ENCODE measurements around the gene OLR1.

OLR1 gene

GRCh38 chr12:10121278-10121677, 50.7 kb downstream of the OLR1 start:
- no peaks in the 10 kb centered on the region for H3K36me3 ChIP-seq (replicated peaks in 1 of 2; ENCODE audit: control insufficient read depth in 2 of 2, insufficient read depth in 2 of 2, low read length in 2 of 2)
- H3K9ac ChIP-seq (ENCODE audit: low read depth, low read length, poor library complexity): no peak overlapping the region
- H3K14ac ChIP-seq (ENCODE audit: low read length): no peak overlapping the region
- no peak overlapping the region for H2BK120ac ChIP-seq (ENCODE audit: low read depth, low read length)
- no peak overlapping the region for H4K8ac ChIP-seq (ENCODE audit: low read depth, low read length)
- no peak overlapping the region for H3K4ac ChIP-seq (ENCODE audit: low read length)
- no peak overlapping the region for H2BK15ac ChIP-seq (ENCODE audit: low read length)
- no peak for DNase-seq (ENCODE audit: low spot score)
- H3K27ac ChIP-seq (replicated peaks; ENCODE audit: low read length): no peak overlapping the region
- no peak overlapping the region for H2BK12ac ChIP-seq (ENCODE audit: low read length)
- H4K91ac ChIP-seq (ENCODE audit: low read depth, low read length, poor library complexity): no peak overlapping the region
- no peak overlapping the region for H3K4me3 ChIP-seq (ENCODE audit: low read length in 2 of 2)
- H3K4me2 ChIP-seq (ENCODE audit: insufficient read depth, low read length, poor library complexity, severe bottlenecking): no peak overlapping the region
- H3K23ac ChIP-seq (ENCODE audit: low read depth, low read length, poor library complexity): no peak overlapping the region
- no peak overlapping the region for H2BK5ac ChIP-seq (ENCODE audit: low read length)
- no peak overlapping the region for H2AFZ ChIP-seq (ENCODE audit: low read length)
- H3K27me3 ChIP-seq (ENCODE audit: control insufficient read depth in 3 of 3, insufficient read depth in 3 of 3, low read depth in 1 of 3, low read length in 3 of 3): no peaks in the 10 kb centered on the region
- no peaks in the 10 kb centered on the region for H3K79me1 ChIP-seq (ENCODE audit: low read depth, low read length)
- no peaks in the 10 kb centered on the region for H3K4me1 ChIP-seq (ENCODE audit: control insufficient read depth in 2 of 2, insufficient read depth in 1 of 2, low read depth in 1 of 2, low read length in 2 of 2)
- H3K18ac ChIP-seq (ENCODE audit: low read length): no peak overlapping the region
- WGBS, 2 donors (ENCODE audit: extremely low coverage in 2 of 2, insufficient read length in 2 of 2, insufficient replicate concordance in 1 of 2): no CpG with 5 or more reads among the region's 7 CpGs
- H3K9me3 ChIP-seq (replicated peaks in 1 of 2; ENCODE audit: control insufficient read depth in 2 of 2, insufficient read depth in 1 of 2, low read depth in 1 of 2, low read length in 2 of 2): no peaks in the 10 kb centered on the region
- no peak overlapping the region for H2AK5ac ChIP-seq (ENCODE audit: low read depth, low read length)

- Histone ChIP-seq H2AK5ac (ENCODE audit: low read depth, low read length) (no peak overlapping the region), H2AFZ (ENCODE audit: low read length) (no peak overlapping the region), H2BK12ac (ENCODE audit: low read length) (no peak overlapping the region), H3K4me2 (ENCODE audit: insufficient read depth, low read length, poor library complexity, severe bottlenecking) (no peak overlapping the region), H3K36me3 (replicated peaks in 1 of 2; ENCODE audit: control insufficient read depth in 2 of 2, insufficient read depth in 2 of 2, low read length in 2 of 2) (no peaks in the 10 kb centered on the region), H2BK120ac (ENCODE audit: low read depth, low read length) (no peak overlapping the region), H3K9ac (ENCODE audit: low read depth, low read length, poor library complexity) (no peak overlapping the region), H3K27me3 (ENCODE audit: control insufficient read depth in 3 of 3, insufficient read depth in 3 of 3, low read depth in 1 of 3, low read length in 3 of 3) (no peaks in the 10 kb centered on the region), H4K91ac (ENCODE audit: low read depth, low read length, poor library complexity) (no peak overlapping the region), H3K9me3 (replicated peaks in 1 of 2; ENCODE audit: control insufficient read depth in 2 of 2, insufficient read depth in 1 of 2, low read depth in 1 of 2, low read length in 2 of 2) (no peaks in the 10 kb centered on the region), H3K4me1 (ENCODE audit: control insufficient read depth in 2 of 2, insufficient read depth in 1 of 2, low read depth in 1 of 2, low read length in 2 of 2) (no peaks in the 10 kb centered on the region), H3K27ac (replicated peaks; ENCODE audit: low read length) (no peak overlapping the region), H2BK15ac (ENCODE audit: low read length) (no peak overlapping the region), H3K4ac (ENCODE audit: low read length) (no peak overlapping the region), H3K14ac (ENCODE audit: low read length) (no peak overlapping the region), H3K23ac (ENCODE audit: low read depth, low read length, poor library complexity) (no peak overlapping the region), H4K8ac (ENCODE audit: low read depth, low read length) (no peak overlapping the region), H3K4me3 (ENCODE audit: low read length in 2 of 2) (no peak overlapping the region), H3K79me1 (ENCODE audit: low read depth, low read length) (no peaks in the 10 kb centered on the region), H3K18ac (ENCODE audit: low read length) (no peak overlapping the region), H2BK5ac (ENCODE audit: low read length) (no peak overlapping the region)
- no CpG with 5 or more reads among the region's 3 CpGs for WGBS, 2 donors (ENCODE audit: extremely low coverage in 2 of 2, insufficient read length in 2 of 2, insufficient replicate concordance in 1 of 2)
- DNase-seq (ENCODE audit: low spot score): no peak
Measured at GRCh38 chr12:10119066-10119465, 52.9 kb downstream of the OLR1 start.

GRCh38 chr12:10115890-10116289, 56.0 kb downstream of the OLR1 start:
- Histone ChIP-seq H3K27me3 (ENCODE audit: control insufficient read depth in 3 of 3, insufficient read depth in 3 of 3, low read depth in 1 of 3, low read length in 3 of 3) (no peaks in the 10 kb centered on the region), H4K91ac (ENCODE audit: low read depth, low read length, poor library complexity) (no peak overlapping the region), H3K4me3 (ENCODE audit: low read length in 2 of 2) (no peak overlapping the region), H3K4ac (ENCODE audit: low read length) (no peak overlapping the region), H2BK12ac (ENCODE audit: low read length) (no peak overlapping the region), H2BK5ac (ENCODE audit: low read length) (no peak overlapping the region), H3K27ac (replicated peaks; ENCODE audit: low read length) (no peak overlapping the region), H3K4me2 (ENCODE audit: insufficient read depth, low read length, poor library complexity, severe bottlenecking) (no peak overlapping the region), H2BK120ac (ENCODE audit: low read depth, low read length) (no peak overlapping the region), H2AK5ac (ENCODE audit: low read depth, low read length) (no peak overlapping the region), H3K9ac (ENCODE audit: low read depth, low read length, poor library complexity) (no peak overlapping the region), H3K23ac (ENCODE audit: low read depth, low read length, poor library complexity) (no peak overlapping the region), H3K36me3 (replicated peaks in 1 of 2; ENCODE audit: control insufficient read depth in 2 of 2, insufficient read depth in 2 of 2, low read length in 2 of 2) (no peaks in the 10 kb centered on the region), H3K14ac (ENCODE audit: low read length) (no peak overlapping the region), H3K79me1 (ENCODE audit: low read depth, low read length) (no peaks in the 10 kb centered on the region), H3K9me3 (replicated peaks in 1 of 2; ENCODE audit: control insufficient read depth in 2 of 2, insufficient read depth in 1 of 2, low read depth in 1 of 2, low read length in 2 of 2) (no peaks in the 10 kb centered on the region), H2AFZ (ENCODE audit: low read length) (no peak overlapping the region), H4K8ac (ENCODE audit: low read depth, low read length) (no peak overlapping the region), H2BK15ac (ENCODE audit: low read length) (no peak overlapping the region), H3K4me1 (ENCODE audit: control insufficient read depth in 2 of 2, insufficient read depth in 1 of 2, low read depth in 1 of 2, low read length in 2 of 2) (no peaks in the 10 kb centered on the region), H3K18ac (ENCODE audit: low read length) (no peak overlapping the region)
- DNase-seq (ENCODE audit: low spot score): no peak
- WGBS, 2 donors (ENCODE audit: extremely low coverage in 2 of 2, insufficient read length in 2 of 2, insufficient replicate concordance in 1 of 2): no CpG with 5 or more reads among the region's 7 CpGs

DNA sequence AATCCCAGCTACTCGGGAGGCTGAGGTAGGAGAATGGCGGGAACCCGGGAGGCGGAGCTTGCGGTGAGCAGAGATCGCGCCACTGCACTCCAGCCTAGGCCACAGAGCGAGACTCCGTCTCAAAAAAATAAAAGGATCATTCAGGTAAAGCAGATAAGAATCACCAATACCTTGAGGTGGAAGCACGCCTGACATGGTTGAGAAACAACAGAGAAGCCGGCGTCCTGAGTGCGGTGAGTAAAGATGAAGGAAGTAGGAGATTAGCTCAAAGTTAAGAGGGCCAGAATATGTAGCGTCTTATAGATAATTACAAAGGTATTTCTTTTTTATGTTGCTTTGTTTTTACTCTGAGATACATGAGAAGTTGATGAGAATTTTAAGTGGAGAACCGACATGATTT, 56.6 kb downstream of the OLR1 start:
- H2AK5ac ChIP-seq (ENCODE audit: low read depth, low read length): no peak overlapping the region
- H2AFZ ChIP-seq (ENCODE audit: low read length): no peak overlapping the region
- H3K27ac ChIP-seq (replicated peaks; ENCODE audit: low read length): no peak overlapping the region
- no peak overlapping the region for H3K4ac ChIP-seq (ENCODE audit: low read length)
- H4K91ac ChIP-seq (ENCODE audit: low read depth, low read length, poor library complexity): no peak overlapping the region
- H3K18ac ChIP-seq (ENCODE audit: low read length): no peak overlapping the region
- H3K4me1 ChIP-seq (ENCODE audit: control insufficient read depth in 2 of 2, insufficient read depth in 1 of 2, low read depth in 1 of 2, low read length in 2 of 2): no peaks in the 10 kb centered on the region
- no peak overlapping the region for H2BK120ac ChIP-seq (ENCODE audit: low read depth, low read length)
- H3K23ac ChIP-seq (ENCODE audit: low read depth, low read length, poor library complexity): no peak overlapping the region
- H3K9ac ChIP-seq (ENCODE audit: low read depth, low read length, poor library complexity): no peak overlapping the region
- H2BK12ac ChIP-seq (ENCODE audit: low read length): no peak overlapping the region
- H3K4me3 ChIP-seq (ENCODE audit: low read length in 2 of 2): no peak overlapping the region
- WGBS, 2 donors (ENCODE audit: extremely low coverage in 2 of 2, insufficient read length in 2 of 2, insufficient replicate concordance in 1 of 2): no CpG with 5 or more reads among the region's 15 CpGs
- no peaks in the 10 kb centered on the region for H3K36me3 ChIP-seq (replicated peaks in 1 of 2; ENCODE audit: control insufficient read depth in 2 of 2, insufficient read depth in 2 of 2, low read length in 2 of 2)
- H3K79me1 ChIP-seq (ENCODE audit: low read depth, low read length): no peaks in the 10 kb centered on the region
- DNase-seq (ENCODE audit: low spot score): no peak
- H3K14ac ChIP-seq (ENCODE audit: low read length): no peak overlapping the region
- H2BK5ac ChIP-seq (ENCODE audit: low read length): no peak overlapping the region
- no peak overlapping the region for H2BK15ac ChIP-seq (ENCODE audit: low read length)
- H3K9me3 ChIP-seq (replicated peaks in 1 of 2; ENCODE audit: control insufficient read depth in 2 of 2, insufficient read depth in 1 of 2, low read depth in 1 of 2, low read length in 2 of 2): no peaks in the 10 kb centered on the region
- H4K8ac ChIP-seq (ENCODE audit: low read depth, low read length): no peak overlapping the region
- H3K27me3 ChIP-seq (ENCODE audit: control insufficient read depth in 3 of 3, insufficient read depth in 3 of 3, low read depth in 1 of 3, low read length in 3 of 3): no peaks in the 10 kb centered on the region
- no peak overlapping the region for H3K4me2 ChIP-seq (ENCODE audit: insufficient read depth, low read length, poor library complexity, severe bottlenecking)

All from neuronal stem cell (in vitro differentiated cells).